CD4-positive, alpha-beta T cell treated with Interleukin-6 at 100 ng/mL for 8 hours (primary cell): Measurements from ENCODE around the gene KCNMB1.
"Not testable (repeated sequence)": the region's sequence is repeated elsewhere in the genome, so short reads cannot be mapped to it uniquely, and the experiment has no call there.

Source experiments
- DNase-seq: peaks from one replicate; pipeline ENCODE4 v3.0.0-alpha.2; 2020; ENCODE audit warnings: mixed read lengths, low spot score

KCNMB1 gene

GRCh38 chr5:170376526-170376925 is 12.6 kb downstream of the KCNMB1 start:
- not testable (repeated sequence) for DNase-seq

- no peak for DNase-seq
Measured at GRCh38 chr5:170375283-170375682, 13.9 kb downstream of the KCNMB1 start.

GRCh38 chr5:170372971-170373370 is 16.2 kb downstream of the KCNMB1 start:
- DNase-seq = no peak

- no peak for DNase-seq
Measured at GRCh38 chr5:170368586-170368985, 20.6 kb downstream of the KCNMB1 start.

GRCh38 chr5:170366276-170366675 is 22.9 kb downstream of the KCNMB1 start:
- DNase-seq = no peak

- DNase-seq = no peak
Measured at GRCh38 chr5:170365831-170366230, 23.3 kb downstream of the KCNMB1 start.

- no peak for DNase-seq
Measured at GRCh38 chr5:170365011-170365410, 24.2 kb downstream of the KCNMB1 start.

- DNase-seq = no peak
Measured at GRCh38 chr5:170363671-170364070, 25.5 kb downstream of the KCNMB1 start.

- no peak for DNase-seq
Measured at GRCh38 chr5:170362656-170363055, 26.5 kb downstream of the KCNMB1 start.

GRCh38 chr5:170362102-170362501 is 27.1 kb downstream of the KCNMB1 start:
- DNase-seq = no peak

- DNase-seq = no peak
Measured at GRCh38 chr5:170361616-170362015, 27.6 kb downstream of the KCNMB1 start.

GRCh38 chr5:170361116-170361515 is 28.1 kb downstream of the KCNMB1 start:
- DNase-seq = no peak

- no peak for DNase-seq
Measured at GRCh38 chr5:170360709-170361108, 28.5 kb downstream of the KCNMB1 start.

GRCh38 chr5:170357955-170358444 is 31.2 kb downstream of the KCNMB1 start:
- no peak for DNase-seq

GRCh38 chr5:170355601-170356098 is 33.5 kb downstream of the KCNMB1 start:
- DNase-seq = no peak

GRCh38 chr5:170353961-170354360 is 35.2 kb downstream of the KCNMB1 start:
- DNase-seq = no peak

GRCh38 chr5:170353011-170353761 is 36.0 kb downstream of the KCNMB1 start:
- no peak for DNase-seq

- no peak for DNase-seq
Measured at GRCh38 chr5:170348137-170348633, 41.0 kb downstream of the KCNMB1 start.

GRCh38 chr5:170347022-170347567 is 42.1 kb downstream of the KCNMB1 start:
- no peak for DNase-seq

- DNase-seq = no peak
Measured at GRCh38 chr5:170345971-170346370, 43.2 kb downstream of the KCNMB1 start.

- DNase-seq = no peak
Measured at GRCh38 chr5:170343177-170343576, 46.0 kb downstream of the KCNMB1 start.

- no peak for DNase-seq
Measured at GRCh38 chr5:170342153-170342725, 46.9 kb downstream of the KCNMB1 start.

GRCh38 chr5:170341545-170341944 is 47.6 kb downstream of the KCNMB1 start:
- no peak for DNase-seq
